MM.1S (cell line): ENCODE data around the gene SRRM2.

Experiments used
- CTCF ChIP-seq: fragments of 300-600 bp; sonication (generic); IDR thresholded peaks from 2 replicates; pipeline ENCODE4 v1.5.1; 2016; ENCODE audit warnings: antibody characterized with exemption, low read length, mixed read lengths
- EZH2 ChIP-seq: fragments of 300-600 bp; sonication (generic); optimal IDR thresholded peaks from 2 replicates; pipeline ENCODE3; 2017; ENCODE audit warnings: low read depth, mild to moderate bottlenecking, antibody characterized with exemption, low read length, mixed read lengths
- EZH2phosphoT487 ChIP-seq: fragments of 300-600 bp; sonication (generic); IDR thresholded peaks from 2 replicates; pipeline ENCODE4 v1.6.1; 2018; ENCODE audit warnings: antibody characterized with exemption, low read length

DNA sequence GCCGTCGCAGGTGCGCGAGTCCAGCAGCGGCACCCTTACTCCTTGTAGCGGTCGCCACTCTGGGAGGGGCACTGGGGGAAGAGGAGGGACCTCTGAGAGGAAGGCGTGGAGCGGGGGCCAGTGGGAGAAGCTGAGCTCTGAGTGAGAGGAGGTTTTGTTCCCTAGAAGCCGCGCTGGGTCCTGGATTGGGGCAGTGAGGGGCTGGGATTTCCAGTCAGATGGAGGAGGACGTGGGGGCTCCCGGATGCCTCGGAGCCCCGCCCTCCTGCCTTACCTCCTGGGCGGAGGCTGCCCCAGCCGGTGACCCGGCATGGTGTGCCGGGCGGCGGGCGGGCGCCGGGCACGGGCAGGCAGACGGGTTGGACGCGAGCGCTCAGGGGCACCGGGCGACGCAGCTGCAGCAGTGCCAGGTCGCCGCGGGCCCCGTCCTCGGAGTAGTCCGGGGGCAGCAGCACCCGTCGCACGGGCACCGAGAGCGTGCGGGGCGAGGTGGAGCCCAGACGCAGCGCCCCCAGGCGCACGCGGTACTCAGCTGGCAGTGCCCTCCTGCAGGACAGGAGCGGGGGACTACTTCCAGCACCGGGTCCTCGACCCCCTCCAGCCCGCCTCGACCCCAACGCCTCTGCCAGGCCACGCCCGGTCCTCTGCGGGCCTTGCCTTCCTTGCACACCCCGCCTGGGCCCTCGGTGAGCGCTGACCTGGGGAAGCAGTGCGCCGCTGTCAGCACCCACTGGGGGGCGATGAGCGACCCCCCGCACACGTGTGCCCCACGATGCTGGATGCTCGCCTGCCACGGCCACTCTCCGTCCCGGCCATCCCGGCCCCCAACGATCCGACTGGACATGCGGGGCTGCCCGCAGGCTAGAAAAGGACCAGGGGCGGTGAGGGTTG lies 32.9 kb downstream of the SRRM2 start:
- TF ChIP-seq CTCF, result 0 out of 2 replicates have a peak, but pooled peaks have one; percentile 12
- TF ChIP-seq EZH2phosphoT487, result no peak
- no peak for TF ChIP-seq EZH2
